OCI-LY1 (cell line): ENCODE data around the gene LBH.

Experiments used
- CTCF ChIP-seq: fragments of 200-600 bp; sonication (generic), shearing (Covaris generic); IDR thresholded peaks from 2 replicates; pipeline ENCODE4 v1.5.1; 2017; ENCODE audit warnings: mild to moderate bottlenecking, antibody characterized with exemption, low read length, moderate library complexity, mixed read lengths
- EZH2 ChIP-seq: fragments of 200-600 bp; sonication (generic), shearing (Covaris generic); IDR thresholded peaks from 2 replicates; pipeline ENCODE4 v1.8.0; 2017; ENCODE audit warnings: borderline replicate concordance, mixed run types, mild to moderate bottlenecking, antibody characterized with exemption, low read length, moderate library complexity, mixed read lengths

DNA sequence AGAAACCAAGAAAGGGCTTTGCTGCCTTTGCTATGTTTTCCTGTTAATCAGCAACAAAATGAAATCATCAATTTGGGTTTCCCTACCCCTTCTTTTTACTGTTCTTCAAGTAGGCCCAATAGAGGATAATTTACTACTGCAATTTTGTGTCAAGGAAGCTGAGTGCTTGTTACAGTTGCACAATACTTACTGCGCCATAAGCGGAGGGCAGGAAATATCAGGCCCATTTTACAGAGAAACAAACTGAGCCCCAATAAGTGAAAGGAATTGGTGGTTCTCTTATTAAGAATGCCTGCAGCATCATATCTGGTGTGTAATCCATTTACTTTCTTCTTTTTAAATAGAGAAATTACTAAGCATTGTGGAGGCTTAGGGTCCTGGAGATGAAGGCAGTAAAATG lies 9.3 kb upstream of the LBH start:
- TF ChIP-seq CTCF (no peak), EZH2 (no peak)
